GM19351 (cell line): Measurements from ENCODE around the gene BICC1.

ENCODE experiments used
- ATAC-seq: cut with Tn5 transposase; IDR thresholded peaks from one replicate; pipeline ENCODE4 v1.9.1; 2021; ENCODE audit warnings: mild to moderate bottlenecking, moderate library complexity; ENCODE audit not compliant: unreplicated experiment

Gene BICC1

DNA sequence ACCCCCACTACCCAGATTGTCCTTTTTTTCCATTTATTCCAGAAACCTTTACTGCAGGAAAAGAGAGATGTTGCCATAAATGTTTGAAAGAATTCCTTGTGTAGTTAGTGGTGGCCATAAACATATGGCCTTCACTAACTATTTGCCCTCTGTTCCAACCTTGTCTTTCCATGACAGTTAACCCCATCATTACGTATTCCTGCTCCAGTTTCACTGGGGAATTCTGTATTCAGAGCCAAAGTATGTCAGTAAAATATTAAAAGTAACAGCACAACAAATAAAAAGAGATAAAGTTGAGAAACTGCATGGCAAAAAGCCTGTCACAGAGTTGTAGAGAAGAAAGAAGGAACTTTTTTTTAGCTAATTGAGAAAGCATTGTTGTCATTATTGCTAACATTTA, 261.3 kb downstream of the BICC1 start:
- no peak for ATAC-seq

DNA sequence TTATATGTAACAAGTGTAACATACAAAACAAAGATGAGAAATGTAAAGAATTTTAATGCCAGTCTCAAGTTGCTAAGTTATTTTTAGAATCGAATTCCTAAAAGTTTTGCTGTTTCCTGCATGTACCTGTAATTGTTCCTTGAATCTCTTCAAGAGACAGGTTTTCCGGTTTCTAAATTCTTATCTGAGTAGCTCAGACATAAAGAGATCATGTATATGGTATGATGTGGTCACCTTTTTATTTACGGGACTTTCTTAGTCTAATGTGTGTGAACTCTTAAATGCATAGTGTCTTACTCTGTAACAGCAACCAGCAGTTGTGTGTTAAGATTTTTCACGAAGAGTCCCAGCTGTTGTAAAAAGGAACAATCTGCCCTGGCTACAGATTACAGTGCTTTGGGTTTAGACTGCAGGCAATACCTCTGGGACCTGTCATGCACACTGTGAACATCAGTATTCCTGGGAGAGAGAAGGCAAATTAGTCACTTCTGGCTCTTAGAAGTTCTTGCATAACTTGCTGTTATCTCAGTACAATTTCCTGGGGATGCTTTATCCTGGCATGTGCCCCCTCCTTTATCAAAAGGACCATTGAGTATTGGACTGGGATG, 263.4 kb downstream of the BICC1 start:
- ATAC-seq: no peak

DNA sequence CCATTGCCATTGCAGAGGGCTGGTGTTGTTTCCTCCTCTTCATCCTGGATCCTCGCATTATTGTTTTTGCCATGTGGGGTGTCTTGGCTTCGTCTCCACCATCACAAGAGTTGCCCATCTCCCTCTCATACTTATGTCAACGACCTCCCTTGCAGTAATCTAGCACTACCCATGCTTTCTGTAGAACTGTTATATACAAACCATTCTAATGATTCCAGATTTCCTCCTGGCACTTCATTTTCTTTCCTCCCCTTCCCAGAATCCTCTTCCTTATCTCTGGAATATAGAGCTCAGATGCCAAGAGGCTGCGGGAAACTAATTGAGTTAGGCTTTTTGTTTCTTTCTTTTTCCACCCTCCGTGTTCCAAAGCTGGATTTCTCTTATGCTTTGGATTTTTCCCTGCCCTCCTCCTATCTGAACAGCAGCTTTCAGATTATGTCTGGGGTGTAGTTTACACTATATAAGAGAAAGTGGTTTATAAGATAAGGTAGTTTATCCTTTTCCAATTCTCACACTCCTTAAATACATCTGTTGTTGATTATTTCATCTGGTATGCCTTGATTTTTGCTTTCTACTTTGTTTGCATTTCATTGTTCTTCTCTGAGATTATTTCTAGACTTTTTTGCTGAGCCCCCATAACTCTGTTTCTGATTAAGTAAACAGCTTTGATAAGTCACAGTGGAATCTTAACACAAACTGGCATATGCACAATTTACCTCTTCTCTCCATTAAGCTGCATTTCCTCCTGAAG, 264.1 kb downstream of the BICC1 start:
- ATAC-seq: no peak

DNA sequence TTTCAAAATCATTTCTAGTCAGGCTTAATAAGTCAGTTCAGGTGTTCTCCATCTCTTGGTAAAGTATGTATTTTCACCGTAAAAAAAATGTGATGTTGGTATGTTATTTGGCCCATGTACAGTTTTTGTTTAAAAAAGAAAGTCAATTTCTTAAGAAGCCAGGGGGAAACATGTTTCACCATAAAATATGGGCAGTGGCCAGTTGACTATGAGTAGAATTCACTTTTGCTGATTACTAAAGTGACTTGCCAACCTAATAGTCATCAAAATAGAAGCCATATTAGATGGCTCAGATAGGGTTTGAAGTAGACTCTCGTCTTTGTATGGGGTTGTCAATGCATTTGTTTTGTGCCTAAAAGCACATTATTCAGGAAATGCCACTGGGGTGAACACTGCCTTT, 266.3 kb downstream of the BICC1 start:
- no peak for ATAC-seq

DNA sequence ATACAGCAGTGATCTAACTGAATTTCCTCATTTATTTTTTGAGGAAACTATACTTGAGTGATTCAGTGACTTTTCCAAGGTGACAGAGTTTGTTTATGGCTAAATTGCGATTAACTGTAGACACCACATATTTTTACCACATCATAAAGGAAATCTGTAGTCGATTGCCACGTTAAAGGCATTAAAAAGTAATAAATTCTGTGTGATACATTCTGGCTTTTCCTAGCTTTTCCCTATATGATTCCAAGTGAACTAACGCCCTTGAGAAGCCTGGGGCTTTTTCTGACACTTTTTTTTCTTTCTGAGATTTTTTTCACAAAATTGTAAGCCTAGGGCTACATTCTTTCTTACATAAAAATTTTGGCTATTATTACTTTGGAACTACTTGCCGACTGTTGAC, 266.9 kb downstream of the BICC1 start:
- ATAC-seq: no peak

DNA sequence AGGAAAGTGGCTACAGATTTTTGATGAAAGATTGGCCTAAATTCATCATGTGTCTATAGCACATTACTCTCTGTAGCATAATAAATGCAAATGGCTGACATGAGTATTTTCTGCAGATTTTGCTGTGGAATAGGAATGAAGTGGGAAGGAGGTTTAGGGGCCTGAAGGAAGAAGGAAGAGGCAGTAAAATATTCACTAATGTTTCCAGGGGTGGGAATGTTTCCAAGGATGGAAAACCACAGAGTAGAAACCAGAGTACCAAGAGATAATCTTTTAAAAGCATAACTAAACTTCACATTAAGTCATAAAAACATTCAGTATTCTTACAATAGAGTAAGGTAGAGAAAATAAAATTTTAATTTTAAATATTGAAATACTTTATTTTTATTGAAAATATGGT, 267.8 kb downstream of the BICC1 start:
- ATAC-seq: no peak

DNA sequence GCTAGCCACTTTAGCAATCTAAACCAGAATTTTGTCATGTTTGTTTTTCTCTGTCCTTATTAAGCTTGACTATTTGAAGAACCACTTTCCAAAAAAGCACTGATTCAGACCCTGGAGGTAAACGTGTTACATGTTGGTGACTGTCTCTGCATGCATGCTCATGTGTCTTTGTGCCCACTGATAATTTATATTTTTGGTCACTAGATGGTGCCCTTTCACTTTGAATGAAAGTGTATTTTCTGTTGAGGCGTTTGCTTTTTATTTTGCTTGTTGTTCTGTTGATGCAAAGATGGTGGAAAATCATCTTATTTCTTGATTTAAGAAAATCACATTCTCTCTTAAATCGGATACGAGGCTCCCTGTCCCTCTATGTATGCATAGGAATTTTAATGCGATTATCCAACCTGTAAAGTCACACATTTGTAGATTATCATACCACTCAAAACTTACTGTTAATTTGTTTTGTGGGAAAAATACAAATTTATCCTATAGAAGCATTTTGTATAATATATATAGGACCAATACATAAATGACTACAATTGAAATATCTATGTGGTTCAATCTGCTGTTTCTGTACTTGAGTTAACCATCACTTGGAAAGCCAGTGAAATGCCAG, 269.3 kb downstream of the BICC1 start:
- ATAC-seq: peak; percentile 83

DNA sequence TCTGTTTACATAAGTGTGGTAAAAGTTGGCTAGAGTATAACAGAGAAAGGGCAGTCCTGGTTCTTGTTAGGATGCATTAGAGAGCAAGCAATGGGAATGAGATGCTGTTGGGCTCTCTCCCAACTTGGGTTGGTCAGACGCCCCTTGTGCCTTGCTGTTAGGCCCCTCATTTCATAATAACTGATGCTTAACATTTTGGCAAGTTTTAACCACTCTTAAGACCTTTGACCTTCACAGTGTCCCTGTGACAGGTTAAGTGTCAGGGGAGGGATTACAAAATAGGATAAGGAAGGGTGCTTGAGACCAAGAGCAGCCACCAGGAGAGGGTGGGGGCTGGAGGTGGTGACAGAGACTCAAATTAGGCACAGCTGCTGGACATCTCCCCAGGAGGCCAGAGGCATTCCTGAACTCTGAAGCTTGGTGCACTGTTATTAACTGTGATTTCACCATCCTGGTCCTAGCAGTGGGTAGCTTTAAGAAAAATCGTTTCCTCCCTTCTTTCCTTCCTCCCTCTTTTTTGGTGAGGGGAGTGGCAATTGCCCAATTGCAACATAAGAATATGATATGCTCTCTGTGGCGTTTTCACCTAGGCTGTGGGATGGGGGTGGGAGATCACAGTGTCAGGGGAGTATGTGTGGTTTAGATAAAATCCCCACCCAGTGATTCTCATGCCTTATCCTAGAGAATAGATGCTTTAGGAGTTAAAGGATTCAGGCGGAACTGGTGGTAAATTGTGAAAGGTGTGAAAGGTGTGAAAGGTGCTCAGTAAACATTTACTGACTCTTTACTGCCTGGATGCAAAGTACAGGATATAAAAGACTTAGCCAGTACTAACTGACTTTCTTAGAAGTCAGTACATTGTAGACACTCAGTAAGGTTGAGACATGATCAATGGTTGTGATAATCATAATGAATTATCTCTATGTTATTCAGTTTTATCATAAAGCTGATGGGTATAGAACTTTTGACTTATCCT, 270.5 kb downstream of the BICC1 start:
- no peak for ATAC-seq

DNA sequence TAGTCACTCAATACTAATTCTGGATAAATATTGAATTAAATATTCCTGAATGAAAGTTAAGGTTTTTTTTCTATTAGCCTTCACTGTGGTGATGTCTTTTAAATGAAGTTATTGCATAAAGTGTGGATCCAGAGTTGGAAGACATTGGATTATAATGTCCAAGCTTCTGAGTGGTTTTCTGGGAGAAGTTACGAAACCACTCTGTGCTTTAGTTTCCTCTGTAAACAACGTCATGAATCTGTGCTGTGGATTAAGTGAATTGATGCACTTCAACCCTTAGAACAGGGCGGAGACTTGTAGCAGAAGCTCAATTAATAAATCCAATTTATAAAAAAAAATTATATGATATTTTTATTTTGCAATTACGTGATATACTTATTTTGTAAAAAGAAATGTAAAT, 271.7 kb downstream of the BICC1 start:
- no peak for ATAC-seq

DNA sequence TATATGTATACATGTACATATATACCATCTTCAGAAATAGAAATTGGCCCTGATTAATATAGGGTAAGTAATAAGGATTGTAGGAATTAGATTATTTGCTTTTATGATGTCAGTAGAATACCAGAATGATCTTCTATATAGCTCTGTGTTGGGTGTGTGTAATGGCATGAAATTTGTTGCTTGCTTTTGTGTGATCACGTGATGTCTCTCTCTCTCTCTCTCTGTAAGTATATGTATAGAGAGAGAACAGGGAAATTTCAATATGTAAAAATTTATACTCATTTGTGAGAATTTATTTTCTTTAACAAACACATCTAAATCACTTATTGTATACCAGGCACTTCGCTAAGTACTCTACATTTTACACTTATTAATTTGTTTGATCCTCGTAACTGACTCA, 272.7 kb downstream of the BICC1 start:
- no peak for ATAC-seq

DNA sequence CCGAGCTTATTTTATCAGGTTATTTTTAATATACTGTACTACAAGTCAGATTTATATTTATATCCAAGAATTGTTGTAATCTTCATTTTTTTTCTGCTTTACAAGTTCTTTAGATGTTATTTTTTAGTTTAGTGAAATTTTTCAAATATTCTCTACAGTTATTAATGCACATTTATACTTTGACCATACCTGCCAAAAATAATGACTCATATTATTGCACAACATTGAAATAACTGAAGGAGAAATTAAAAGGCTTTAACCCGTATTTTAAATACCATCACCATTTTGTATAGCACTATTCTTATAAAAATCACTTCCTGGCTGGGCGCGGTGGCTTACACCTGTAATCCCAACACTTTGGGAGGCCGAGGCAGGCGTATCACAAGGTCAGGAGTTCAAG, 278.5 kb downstream of the BICC1 start:
- ATAC-seq: no peak

DNA sequence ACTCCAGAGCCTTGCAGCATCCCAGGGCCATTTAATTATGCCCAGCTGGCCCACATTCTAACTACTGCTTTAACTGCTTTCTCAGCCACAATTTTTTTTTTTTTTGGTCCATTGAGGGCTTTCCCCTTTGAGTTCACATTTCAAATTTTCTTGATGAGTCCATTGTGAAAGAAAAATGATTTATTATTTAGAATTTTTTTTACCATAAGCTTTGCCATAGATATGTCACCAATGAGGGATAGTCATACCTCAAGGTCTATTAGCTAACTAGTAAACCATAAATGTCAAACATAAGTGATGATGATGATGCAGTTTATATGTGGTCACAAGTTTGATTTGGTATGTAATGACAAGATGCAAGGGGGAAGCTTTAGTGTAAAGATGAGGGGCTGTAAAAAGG, 282.9 kb downstream of the BICC1 start:
- no peak for ATAC-seq

DNA sequence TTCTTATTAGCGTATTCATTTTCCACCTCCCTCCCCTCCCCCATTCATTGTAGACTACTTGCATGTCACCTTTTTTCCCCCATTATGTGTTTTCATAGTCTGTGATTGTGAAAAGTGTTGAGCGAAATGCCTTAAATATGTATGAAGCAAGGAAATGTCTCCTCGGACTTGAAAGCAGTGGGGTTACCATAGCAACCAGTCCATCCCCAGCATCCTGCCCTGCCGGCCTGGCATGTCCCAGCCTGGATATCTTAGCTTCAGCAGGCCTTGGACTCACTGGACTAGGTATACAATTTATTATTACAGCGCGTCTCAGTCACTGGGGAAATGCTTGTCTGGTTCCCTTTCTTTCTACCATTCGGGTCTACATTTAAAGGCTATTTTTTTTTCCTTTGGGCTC, 283.6 kb downstream of the BICC1 start:
- no peak for ATAC-seq

DNA sequence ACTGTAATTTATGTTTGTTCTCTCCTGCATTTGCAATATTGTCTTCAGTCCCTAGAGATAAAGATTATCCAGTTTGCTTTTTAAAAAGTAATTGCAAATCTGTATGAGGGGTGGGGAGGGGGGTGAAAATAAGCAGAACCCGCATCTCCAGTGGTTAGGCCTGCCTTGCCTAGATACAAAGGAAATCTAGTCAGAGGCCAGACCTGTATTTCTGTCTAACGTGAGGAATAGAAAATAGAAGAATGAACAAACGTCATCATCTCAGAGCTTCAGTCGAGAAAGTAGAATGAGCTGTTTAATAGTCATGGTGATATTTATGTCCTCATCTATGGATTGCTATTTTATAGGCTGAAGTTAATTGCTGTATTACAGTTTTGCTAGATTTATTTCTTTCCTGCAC, 284.2 kb downstream of the BICC1 start:
- no peak for ATAC-seq

DNA sequence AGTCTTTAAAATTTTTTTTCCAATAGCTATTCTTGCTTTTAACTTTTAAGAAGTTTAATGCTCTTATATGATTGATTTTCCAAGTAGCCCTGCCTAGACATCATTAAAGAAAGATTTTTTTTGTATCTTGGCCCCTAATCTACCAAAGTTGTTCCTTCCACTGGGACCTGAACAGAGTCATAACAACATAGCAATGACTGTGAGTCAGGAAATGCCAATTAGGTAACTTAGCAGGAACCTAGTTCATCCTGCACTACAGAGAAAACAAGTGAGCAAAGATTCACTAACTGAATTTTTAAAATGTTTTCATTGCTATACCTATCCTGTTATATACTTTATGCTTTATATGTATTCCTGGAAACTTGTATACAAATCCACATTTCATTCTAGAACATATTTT, 284.7 kb downstream of the BICC1 start:
- ATAC-seq: no peak

DNA sequence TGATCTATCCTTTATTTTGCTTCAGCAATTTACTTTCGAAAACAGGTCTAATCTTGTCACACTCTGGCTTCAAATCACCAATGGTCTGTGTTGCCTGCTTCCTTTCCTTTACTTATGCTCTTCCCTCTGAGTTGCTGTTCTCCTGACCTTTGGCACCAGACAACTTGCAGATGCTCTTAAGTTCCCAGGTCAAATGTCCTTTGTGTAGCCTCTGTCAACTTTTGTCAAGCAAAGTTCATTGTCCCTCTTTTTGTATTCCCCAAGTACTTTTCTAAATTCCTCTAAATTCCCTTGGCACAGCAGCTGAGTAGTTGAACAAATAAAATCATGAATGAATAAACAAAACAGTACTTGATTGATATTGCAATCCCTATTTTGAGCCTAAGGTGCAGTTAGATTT, 289.4 kb downstream of the BICC1 start:
- ATAC-seq: no peak

DNA sequence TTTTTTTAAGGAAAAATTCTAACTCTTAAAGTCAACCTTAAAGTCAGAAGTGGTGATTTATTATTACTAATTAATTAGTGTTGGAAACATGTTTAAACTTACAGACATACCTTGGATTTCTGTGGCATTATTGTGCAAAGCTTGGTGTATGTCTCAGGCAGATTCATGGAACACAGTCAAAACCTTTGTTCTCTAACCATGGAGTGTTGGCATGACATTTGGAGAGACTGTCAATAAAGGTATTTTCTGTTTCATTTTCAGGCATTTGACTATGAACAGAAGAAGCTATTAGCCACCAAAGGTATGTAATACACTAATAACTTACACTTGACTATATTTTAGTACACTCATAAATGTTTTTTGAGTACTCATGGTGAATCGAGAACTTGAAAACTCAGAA, 293.7 kb downstream of the BICC1 start:
- ATAC-seq: no peak

DNA sequence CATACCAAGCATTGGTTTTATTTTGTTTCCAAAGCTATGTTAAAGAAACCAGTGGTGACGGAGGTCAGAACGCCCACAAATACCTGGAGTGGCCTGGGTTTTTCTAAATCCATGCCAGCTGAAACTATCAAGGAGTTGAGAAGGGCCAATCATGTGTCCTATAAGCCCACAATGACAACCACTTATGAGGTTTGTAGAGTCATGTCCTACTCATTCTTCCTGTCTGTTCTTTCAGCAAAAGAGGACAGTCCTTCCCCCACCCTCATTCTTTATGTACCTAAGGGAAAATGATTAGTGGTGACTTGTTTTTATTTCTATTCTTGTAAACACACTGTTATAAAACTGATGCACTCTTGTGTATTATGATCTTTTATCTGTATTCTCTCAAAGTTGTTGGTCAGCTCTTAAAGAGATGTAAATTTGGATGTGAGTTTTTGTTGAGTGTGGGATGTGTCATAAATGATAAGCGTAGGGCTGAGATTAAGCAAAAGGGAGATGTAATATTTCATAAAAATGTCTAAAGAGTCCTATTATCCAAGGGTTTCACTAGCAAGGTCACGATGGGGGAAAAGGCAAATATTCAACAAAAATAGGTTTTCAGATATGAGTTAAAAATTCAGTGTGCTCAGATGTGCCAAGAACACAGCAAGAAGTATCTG, 294.4 kb downstream of the BICC1 start:
- ATAC-seq: no peak

DNA sequence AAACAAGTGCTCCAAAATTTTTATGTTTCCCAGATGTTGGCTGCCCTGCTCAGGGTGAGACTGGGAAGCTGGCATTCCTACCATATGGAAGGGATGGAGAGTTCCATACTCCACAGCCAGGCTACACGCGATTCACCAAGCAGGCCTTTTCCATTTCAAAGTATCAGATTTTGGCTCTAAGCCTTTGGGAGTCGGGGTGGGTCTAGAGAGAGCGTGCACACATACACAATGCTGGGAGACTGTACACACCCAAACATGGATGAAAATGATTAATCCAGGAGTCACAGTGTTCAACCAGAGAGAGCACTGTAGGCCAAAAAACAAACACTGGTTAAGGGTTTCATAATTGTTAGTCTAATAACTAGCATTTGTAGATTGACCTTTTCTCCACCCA, 295.0 kb downstream of the BICC1 start:
- ATAC-seq: no peak

DNA sequence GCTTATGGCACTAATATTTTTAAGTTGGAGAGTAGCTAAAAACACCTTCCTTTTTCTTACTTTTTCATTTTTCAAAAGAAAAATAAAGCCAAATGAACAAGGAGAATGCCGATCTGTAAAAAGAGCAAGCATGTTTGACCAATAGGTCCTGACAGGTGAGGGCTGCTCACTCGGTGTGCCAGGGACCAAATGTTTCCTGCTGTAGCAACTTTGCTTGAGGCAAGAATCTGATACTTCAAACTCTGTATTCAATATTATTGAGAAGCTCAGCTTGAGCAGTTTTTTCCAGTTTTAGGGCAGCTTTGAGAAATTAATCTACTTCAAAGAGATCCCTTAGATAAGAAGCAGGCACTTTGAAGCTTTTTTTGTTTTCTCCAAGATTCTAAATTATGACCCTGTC, 298.1 kb downstream of the BICC1 start:
- no peak for ATAC-seq

DNA sequence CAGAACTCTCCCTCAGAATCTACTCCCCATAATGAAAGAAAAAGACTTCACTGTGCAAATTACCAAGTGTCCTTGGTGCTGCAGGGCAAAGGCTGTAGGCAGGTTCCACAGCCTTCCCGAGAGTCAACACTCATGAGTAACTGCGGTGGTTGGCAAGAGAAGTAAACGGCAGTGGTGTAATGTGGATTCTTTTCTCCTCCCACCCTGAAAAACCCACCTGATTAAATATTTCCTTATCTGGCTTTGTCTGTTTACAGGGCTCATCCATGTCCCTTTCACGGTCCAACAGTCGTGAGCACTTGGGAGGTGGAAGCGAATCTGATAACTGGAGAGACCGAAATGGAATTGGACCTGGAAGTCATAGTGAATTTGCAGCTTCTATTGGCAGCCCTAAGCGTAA, 300.9 kb downstream of the BICC1 start:
- ATAC-seq: no peak
